HS-5 (cell line): ENCODE results near the gene CHML.

Source experiments
- DNase-seq: peaks from one replicate; pipeline ENCODE4 v3.0.0-alpha.2; 2012; ENCODE audit warnings: low read depth

The CHML gene

DNA sequence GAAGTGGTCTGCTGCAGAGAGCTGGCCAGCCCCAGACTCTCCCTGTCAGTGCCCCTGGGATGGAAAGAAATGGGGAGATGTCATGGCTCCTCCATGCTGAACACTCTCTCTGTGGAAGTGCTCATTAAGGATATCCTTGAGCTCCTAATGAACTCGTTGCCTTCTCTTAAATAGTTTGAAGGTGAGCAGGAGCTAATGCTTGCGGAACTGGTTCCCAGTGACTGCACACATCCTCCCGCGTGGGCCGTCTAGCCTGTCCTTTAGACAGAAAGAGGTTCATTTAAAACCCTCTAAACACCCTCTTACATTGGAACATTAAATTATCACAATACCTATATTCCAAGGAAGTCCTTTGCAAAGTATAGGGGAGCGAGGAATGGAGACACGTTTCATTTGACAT is 6.0 kb upstream of the CHML start:
- no peak for DNase-seq

DNA sequence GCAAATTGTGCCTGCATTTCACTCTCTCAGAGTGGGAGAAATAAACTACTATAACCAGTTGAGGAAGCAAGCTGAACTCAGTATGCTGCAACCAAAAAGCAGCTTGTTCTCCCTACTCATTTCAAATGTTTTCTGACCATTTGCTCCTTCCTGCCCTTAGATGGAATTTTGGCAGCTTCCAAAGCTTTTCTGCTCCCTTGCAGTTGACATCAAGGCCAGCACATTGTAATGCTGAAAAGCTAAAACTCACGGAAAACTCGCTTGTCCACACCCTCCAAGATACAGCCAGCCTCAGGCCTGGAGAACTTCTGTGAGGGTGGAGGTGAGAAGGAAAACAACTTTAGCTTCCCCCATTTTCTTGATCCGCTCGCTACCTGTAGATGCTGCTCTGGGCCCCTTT is 5.0 kb upstream of the CHML start:
- no peak for DNase-seq

DNA sequence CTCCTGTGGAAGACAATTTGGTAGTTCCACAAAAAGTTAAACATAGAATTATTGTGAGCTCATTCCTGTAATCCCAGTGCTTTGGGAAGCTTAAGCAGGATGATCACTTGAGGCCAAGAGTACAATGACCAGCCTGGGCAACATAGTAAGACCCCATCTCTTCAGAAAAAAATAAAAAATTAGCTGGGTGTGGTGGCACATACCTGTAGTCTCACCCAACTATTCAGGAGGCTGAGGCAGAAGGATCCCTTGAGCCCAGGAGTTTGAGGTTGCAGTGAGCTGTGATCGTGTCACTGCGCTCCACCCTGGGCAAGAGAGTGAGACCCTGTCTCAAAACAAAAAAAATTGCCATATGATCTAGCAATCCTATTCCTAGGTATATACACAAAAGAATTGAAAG is 4.1 kb upstream of the CHML start:
- no peak for DNase-seq

DNA sequence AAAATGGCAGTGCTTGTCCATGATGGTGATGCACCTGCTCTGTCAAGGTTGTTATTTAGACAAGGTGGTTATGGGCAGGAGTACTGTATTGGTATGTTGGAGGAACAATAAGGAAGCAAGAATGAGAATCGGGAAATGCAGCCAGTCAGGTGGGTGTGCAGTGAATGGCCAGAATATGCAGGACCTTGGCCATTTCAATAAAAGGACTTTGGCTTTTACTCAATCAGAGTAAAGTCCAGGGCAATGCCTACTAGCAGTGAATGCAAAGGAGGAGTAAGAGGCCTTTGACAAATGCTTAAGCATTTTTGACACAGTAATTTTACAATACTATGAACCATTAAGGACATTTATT is 2.4 kb upstream of the CHML start:
- no peak for DNase-seq

DNA sequence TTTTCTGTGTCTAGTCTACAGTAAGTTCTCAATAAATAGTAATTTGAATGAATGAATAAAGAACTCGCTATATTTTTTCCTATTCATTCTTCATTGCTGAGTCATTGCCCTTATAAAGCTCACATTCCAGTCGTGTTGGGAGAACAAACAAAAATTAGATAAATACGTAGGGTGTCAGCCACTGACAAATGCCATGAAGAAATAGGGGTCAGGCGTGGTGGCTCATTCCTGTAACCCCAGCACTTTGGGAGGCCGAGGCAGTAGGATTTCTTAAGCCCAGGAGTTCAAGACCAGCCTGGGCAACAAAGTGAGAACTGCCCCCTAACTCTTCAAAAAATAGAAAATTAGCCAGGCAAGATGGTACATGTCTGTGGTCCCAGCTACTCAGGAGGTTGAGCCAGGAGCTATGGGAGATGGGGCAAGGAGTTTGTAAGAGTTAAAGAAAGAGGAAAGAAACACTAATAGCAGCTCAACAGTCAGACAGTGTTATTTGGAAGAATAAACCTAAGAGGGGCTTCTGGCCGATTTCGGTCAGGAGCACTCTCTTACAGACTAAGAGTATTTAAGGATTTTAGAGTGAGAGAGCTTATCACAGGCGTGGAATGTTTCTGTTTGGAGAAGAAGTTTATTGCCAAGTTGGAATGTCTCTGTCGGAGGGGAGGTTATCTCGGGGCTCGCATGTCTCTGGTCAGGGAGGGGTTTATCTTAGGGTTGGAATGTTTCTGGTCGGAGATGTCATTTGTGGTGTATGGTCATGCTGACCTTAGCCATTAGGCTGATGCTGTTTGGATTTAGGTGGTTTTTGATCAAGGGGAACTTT is 1.8 kb upstream of the CHML start:
- DNase-seq = peak; percentile 56

DNA sequence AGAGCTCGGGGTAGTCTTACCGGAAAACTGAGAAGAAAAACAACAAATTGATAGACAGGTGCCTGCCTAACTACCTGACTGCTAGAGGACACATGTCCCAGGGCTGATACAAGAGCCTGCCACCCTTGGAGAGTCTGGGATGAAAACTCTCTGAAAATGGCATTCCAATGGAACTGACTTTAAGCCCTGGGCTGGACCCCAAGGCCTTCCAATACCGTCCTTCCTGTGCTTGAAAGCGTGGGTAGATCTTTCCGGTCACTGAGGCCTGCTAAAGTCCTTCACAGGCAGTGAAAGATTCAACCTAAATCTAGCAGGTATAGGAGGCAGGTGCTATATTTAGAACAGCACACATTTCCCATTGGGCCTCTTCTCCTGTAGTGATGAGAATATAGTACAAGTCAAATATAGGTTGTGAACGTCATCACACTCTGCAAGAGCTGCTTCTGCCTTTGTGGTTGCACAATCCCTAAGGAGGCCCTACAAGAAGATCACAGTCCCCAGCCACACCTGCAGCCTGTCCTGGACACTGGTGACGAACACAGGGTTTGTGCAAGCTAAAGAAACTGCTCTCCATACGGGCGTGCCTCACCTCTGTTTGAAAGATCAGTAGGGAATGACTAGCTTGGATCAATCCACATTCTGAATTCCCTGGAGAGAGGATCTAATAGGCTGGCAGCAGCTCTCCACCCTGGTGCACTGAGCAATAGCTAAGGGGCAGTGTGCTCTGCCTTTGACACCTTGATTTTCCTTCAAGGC is 876 bp upstream of the CHML start:
- DNase-seq = no peak

DNA sequence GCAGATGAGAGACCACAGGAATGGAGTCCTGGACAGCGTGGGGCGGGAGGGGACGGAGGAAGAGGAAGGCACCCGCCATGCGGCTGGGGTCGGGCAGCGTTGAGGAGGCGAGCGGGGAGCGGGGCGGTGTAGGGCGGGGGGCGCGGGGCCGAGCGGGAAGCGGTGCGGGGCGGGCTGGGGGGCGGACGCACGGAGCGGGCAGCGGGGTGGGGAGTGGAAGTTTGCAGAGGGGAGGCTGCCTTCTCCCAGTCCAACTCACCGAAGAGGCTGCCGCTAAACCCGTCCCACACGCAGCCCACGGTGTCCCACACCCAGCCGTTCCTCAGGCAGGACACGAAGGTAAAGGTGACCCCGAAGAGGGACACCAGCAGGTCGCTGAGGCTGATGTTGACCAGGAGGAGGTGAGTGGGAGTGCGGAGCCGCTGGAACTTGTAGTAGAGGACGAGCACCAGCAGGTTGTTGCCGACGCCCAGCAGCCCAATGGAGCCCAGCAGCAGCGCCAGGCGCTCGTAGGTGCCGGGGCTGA is 483 bp downstream of the CHML start:
- DNase-seq = no peak

DNA sequence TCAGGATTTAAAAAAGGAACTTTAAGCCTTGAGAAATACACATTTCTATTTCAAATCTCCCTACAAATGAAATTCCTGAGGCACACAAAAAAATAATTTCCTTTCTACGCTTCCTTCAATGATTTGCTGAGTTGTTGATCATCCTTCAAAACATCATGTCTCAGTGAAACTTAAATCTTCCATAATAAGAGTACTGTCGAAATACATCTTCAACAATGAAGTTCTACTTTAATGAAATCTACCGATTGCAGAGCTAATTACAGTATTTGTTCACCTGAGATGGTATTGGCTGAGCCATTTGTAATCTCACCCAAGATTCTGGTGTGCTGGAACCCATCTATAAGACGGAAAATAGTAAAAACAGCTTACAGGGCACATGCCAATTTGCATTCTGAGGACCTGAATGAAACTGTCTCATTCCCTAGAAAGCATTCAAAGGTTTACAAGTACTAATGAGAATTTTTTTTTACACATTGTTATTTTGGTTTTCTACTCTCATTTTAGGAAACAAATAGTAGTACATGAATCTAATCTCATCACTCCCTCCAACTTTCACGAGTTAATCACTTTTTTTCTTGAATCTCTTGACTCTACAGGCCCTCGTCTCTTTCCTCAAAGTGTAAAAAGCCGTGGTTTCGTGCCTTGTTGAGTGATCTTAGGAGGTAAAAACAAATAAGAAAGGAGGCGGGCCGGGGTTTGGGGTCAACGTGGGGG is 1.1 kb downstream of the CHML start:
- DNase-seq = no peak

DNA sequence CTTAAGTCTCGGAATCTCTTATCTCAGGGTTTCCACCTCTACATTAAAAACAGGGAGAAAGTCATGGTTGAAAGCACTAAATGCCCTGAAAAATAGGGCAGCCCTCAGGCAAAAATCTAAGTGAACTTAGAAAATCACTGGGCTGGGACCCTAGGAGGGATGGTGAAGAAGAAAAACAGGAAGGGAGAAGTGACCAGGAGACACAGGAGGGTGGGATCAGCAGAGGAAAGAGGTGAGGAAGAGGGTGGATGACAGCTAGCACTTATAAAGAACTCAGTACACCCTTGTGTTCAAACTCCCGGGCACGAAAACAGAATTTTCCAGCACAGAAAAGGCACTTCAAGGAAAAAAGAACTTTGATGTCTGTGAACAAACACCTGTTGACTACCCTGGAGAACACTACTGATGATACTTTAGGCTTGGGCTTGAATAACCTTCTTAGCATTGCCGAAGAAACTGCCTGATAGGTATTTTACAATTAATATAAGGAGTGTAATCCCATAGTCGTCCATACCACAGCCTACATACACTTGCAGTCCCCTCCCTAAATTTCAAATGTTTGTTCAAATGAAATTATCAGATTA is 2.0 kb downstream of the CHML start:
- no peak for DNase-seq

DNA sequence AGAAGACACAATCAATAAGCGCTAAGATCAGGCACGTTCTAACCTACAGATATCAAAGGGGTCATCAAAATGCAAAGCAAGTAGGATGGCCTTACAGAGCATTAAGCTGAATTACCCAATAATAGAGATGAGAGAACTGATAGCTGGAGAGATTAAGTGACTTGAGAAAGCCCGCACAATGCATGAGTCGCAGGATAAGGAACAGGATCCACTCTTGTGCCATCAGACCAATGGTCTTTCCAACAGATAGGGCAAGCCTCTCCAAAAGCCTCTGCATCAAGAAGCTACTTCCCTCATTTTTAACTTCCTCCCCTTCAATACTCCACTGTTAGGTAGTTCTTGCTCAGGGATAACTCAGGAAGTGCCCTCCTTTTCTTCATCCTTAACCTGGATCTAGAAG is 2.6 kb downstream of the CHML start:
- no peak for DNase-seq

DNA sequence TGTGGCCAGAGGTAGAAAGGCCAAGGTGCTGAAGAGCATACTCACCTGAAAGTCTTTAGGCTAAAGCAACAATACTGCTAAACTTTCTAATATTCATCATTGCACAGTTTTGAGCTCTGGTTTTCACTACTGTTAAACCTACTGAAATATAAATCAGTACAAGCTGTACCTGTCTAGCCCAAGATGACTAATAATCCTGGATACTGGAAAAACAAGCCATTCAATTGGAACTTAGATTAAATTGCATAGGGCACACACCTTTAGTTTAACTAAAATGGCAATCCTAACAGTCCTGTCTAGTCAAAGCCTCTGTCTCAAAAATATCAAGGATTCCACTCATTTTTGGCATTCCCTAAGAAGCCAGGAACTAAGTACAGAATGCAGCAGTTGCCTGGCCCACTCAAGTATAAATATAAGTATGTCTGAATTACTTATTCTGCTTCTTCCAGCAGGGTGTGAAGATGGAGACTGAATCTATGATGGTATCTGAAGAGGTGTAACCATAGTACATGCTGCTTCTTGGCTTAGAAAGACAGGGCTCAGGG is 3.1 kb downstream of the CHML start:
- DNase-seq = no peak

DNA sequence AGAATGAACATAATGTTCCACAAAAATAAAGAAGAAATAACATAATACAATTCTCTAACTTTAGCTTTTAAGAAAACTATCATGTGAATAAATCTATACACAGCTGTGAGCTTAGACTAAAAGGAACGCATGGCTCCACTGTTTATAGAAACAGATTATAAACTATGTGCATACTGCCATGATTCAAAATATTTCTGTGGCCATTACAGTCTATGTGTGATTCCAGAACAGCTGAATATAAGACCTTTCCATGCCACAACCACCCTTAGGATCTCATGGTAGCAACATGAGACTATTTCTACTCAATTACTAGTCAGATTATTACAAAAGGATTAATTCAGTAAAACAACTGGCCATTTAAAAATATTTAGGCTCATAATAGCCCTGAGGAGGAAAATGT is 3.9 kb downstream of the CHML start:
- no peak for DNase-seq

DNA sequence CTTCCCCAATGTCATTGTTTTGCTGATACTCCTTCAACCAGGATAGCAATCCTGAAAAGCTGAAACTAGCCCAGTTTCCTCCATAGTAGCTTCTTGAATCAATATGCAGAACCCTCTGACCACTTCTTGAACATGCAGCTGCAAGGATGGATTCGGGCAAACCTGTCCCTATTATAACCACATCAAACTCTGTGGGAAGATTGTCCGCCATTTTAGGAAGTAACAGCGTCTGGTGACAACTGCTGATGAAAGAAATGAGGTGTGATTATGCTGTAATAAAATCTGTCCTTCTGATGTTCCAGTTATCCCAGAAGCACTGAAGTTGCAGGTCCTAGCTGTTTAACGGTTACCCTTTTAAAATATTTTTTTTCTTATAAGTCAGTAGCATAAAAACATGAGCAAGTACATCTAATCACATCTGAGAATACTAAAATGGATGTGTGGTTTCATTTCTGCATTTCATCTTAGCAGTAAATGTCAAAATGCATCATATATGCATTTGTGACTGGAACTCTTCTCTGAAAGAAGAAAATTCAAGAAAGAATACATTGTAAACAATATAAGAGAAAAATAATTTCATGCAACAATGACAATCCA is 4.5 kb downstream of the CHML start:
- DNase-seq = no peak

DNA sequence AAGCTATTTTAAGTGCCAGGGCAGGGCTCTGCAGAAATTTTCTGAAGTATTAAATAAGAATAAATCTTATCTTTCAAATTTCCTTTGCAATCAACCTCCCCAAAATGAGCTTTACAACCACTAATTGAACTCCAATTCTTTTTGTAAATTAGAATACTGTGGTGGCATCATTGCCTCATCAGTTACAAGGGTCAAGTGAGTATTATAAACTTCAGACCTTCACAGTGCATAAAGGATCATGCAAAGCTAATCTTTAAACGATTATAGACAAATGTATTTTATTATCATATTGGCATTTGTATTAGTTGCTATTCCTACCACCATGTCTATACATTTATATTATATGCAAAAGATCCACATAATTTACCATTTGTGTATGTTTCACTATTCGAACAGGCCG is 7.2 kb downstream of the CHML start:
- no peak for DNase-seq

DNA sequence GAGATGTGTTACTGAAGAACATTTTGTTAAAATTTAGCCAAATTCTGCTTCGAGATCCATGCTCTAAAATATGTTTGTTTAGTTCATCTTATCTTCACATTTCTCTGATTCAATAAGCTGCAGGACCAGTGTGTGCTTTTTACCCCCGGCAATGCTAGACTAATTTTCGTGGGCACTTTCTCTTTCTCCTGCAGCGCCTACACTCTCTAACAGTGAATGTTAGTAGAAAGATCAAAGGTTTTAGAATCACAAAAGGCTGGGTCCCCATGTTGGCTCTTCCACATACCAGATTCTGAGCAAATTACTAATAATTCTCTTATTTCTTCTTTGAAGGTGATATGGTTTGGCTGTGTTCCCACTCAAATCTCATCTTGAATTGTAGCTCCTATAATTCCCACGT is 8.5 kb downstream of the CHML start:
- no peak for DNase-seq

DNA sequence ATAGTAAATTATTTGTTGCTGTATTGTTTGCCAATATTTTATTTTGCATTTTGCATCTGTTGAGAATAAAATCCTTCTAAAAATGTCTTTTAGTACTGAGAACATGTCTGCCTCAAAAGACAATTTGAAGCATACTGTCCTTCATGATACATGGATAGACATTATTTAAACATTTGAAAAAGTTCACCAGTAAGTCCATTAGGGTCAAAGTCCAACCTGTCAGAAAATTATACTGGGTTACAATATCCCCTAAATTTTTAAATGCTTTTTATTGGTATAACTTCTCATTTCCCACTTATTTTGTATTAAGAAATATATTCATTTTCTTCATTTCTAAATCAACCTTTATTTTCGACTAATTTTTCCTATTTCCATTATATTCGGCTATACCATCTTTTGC is 9.3 kb downstream of the CHML start:
- no peak for DNase-seq

DNA sequence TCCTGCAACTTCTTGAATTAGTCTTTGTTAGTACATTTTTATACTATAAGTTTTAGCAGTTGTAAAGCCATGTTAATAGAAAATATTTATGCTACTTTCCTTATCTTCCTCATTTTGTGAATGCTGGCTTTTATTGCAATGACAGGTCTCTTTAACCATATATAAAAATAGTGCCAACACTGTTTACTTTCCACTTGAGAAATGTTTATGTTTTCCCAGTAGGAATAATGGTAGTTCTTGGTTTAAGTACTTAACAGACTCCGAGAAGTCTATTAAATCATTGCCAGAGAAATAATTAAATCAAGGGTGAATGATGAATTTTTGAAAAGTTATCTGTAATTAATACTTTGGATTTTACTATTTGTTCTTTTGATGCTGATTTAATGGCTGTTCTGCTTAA is 9.7 kb downstream of the CHML start:
- DNase-seq = no peak

DNA sequence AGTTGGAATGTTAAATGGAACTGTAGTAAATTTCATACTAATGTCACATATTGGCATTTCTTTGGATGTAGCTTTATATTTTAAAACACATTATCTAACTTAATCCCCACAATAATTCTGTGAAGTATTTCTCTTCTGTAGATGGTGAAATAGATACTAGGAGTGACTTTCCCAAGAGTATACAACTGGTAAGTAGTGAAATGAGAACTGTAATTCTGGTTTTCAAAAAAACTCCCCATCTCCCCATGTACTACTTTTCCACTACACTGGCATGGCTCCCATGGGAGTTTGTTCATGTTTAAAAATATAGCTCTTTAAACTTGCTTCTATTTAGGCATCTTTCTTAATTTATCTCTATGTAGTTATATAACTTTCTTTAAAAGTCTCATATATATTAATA is 10.2 kb downstream of the CHML start:
- no peak for DNase-seq

DNA sequence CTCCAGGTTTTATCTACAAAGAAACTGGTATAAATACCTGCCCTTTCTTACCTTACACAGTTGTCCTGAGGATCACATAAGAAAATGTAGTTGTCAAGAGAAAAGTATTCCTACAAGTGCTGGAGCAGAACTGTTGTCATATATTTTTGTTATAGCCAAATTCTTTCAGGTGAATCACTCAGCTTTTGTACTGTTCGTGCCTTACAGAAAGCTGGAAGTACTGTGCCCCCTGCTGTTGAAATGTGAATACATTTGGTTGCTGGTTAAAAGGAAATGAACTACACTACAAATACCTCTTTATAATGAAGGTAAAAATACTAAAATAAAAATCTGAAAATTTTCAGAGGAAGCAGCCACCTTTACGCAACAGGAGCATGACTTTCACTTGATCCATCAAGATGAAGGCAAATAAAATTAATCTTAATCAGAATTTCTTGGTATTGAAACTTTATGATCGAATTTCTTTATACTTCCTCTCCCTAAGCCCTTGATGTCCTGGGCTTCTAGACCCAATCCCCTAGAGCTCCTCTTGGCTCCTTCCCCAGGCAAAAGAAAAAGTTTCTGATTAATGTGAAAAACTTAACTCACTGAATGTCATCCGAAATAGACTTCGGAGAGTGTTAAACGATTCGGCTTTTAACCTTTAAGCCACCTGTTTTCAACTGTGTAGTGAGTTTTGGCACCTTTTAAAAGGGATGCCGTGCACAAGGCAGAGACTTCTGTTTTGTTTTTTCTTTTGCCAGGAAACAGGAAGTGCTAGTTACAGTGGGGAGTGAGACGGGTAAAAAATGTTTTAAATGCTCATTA is 12.5 kb downstream of the CHML start:
- DNase-seq = no peak

DNA sequence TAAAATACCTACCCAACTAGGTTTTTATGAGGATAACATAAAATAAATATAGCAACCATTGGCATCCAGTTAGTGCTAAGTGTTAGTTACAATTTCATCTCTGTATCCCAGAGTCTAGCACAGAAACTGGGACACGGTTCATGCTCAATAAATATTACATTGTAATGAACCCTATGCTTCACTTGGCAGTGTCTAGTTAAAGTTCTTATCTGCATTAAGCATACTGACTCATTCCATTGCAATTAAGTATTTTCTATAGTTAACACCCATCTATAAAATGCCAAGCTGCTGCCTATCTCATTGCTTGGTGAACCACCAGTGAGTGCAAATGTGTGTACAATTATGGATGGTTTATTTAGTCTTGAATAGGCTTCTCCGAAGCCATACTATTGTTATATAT is 15.2 kb downstream of the CHML start:
- no peak for DNase-seq

DNA sequence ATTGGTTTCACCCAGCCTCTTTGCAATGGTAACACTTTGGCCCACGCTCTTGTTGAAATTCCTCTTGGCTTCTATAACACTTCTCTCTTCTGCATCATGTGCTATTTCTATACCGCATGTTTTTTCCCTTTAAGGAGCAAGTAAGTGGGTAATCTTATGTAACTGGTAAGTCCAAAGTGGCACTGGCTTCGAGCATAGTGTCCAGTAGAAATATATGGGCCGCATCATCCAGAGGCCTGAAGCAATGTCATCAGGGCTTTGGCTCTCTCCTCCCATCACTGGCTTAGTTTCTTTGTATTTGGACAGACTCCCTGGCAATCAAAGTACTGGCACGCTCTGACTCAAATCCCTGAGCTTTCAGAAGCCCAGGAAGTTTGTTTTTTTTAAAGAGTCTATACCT is 17.5 kb downstream of the CHML start:
- DNase-seq = no peak
